ENCODE results near the gene RHOT2. TPM values are rescaled to one million over a fixed set of nuclear protein-coding genes. Genes with fewer than 3 reads are reported as not detected.

Gene RHOT2
- total and polyA plus RNA-seq, 9 of the 15 experiments (the other 6 are each of a cell fraction or from before 2014, with no cell fraction given) = 5.0 to 373 (median 112) TPM

- peak overlapping the region in 1 of 2 experiments; percentile 85; a peak in 1 of 4 replicates for H3K9ac ChIP-seq (ENCODE audit: insufficient read depth in 1 of 2, low read depth in 2 of 2, low read length in 2 of 2)
- in situ Hi-C loops (cut with MboI) = no loop called here
- no peak for ATAC-seq
- no TSS peak for BruUV-seq (replicated peaks)
- H3K4me1 ChIP-seq (replicated peaks in 1 of 2; ENCODE audit: control insufficient read depth in 2 of 2, insufficient read depth in 2 of 2, low read length in 2 of 2) = peaks cover 4 to 88% of the 10 kb centered on the region in 2 experiments; a peak in 3 of 5 replicates
- no peak overlapping the region for H3K4me2 ChIP-seq (ENCODE audit: insufficient read depth, low read length)
- no peak overlapping the region for H2AFZ ChIP-seq (ENCODE audit: low read depth, low read length)
- ChIA-PET CTCF (ENCODE audit: low intra/inter-chr PET ratio) (no interaction called here), POLR2A (interaction anchor here (0.6 kb wide), 1 partner anchor 88 kb away, joined by 3 read pairs; no protein-coding TSS in a partner anchor)
- H3K79me2 ChIP-seq (ENCODE audit: control insufficient read depth, insufficient read depth, low read length) = peaks cover 52% of the 10 kb centered on the region
- H3K9me1 ChIP-seq (ENCODE audit: control insufficient read depth, insufficient read depth, low read length) = no peaks in the 10 kb centered on the region
- peaks cover 51% of the 10 kb centered on the region; the same call in 2 of the 3 replicates for H3K36me3 ChIP-seq (ENCODE audit: control insufficient read depth, insufficient read depth, low read length)
- DNase-seq (ENCODE audit: extremely low read depth in 1 of 4, low spot score in 3 of 4) = no peak
- no peak for TF ChIP-seq ATF7 (IDR thresholded peaks at IDR 0.05)
- peak; percentile 12; the same call in 1 of the 2 replicates for TF ChIP-seq RBFOX2 (IDR thresholded peaks at IDR 0.05; ENCODE audit: low read depth, low read length)
- TF ChIP-seq MEIS2 (IDR thresholded peaks at IDR 0.05; ENCODE audit: partially characterized antibody) = no peak
- TF ChIP-seq POLR2G (IDR thresholded peaks at IDR 0.05; ENCODE audit: low read depth, low read length) = peak; percentile 47
- H4K20me1 ChIP-seq (replicated peaks; ENCODE audit: control insufficient read depth, insufficient read depth, low read length) = no peaks in the 10 kb centered on the region
- WGBS (ENCODE audit: insufficient coverage, low coverage, missing lambda C conversion rate) = 93% methylated on average over 19 of the region's 32 CpGs
- intact Hi-C loops (cut with micrococcal nuclease) = no loop called here
- no peak for FAIRE-seq
- H3K27me3 ChIP-seq (ENCODE audit: control insufficient read depth in 2 of 2, insufficient read depth in 2 of 2, low read length in 2 of 2) = no peaks in the 10 kb centered on the region
- no peaks in the 10 kb centered on the region for H3K9me3 ChIP-seq (replicated peaks; ENCODE audit: control insufficient read depth, insufficient read depth, low read depth, low read length)
- no peak overlapping the region for H3K4me3 ChIP-seq
- no peak overlapping the region for H3K27ac ChIP-seq (ENCODE audit: extremely low read depth, low read depth, low read length)
Observed at GRCh38 chr16:645852-646678, 21.9 kb upstream of the RHOT2 start.

Data from K562 (cell line).